ENCODE results near the gene CIAPIN1. TPM values are rescaled to one million over a fixed set of nuclear protein-coding genes. Genes with fewer than 3 reads are reported as not detected.

The CIAPIN1 gene
- total RNA-seq, 1 donor from 2014 or later, result 43.7 TPM

Other genes starting within 250 kb of the CIAPIN1 start
- gene ARL2BP, start 202.1 kb downstream of the CIAPIN1 start, total RNA-seq, result 64.1 TPM
- gene PLLP, start 162.7 kb downstream of the CIAPIN1 start, total RNA-seq, result 3.4 TPM
- gene CCL22, start 88.6 kb downstream of the CIAPIN1 start, total RNA-seq, result not detected
- 15.2 TPM for gene CX3CL1, start 74.9 kb downstream of the CIAPIN1 start, total RNA-seq
- not detected for gene CCL17, start 42.6 kb downstream of the CIAPIN1 start, total RNA-seq
- gene COQ9, start 94 bp upstream of the CIAPIN1 start, total RNA-seq, result 215 TPM
- 37.1 TPM for gene POLR2C, start 15.3 kb upstream of the CIAPIN1 start, total RNA-seq
- 8.4 TPM for gene DOK4, start 39.1 kb upstream of the CIAPIN1 start, total RNA-seq
- gene CCDC102A, start 89.2 kb upstream of the CIAPIN1 start, total RNA-seq, result 10.9 TPM
- gene ADGRG5, start 95.3 kb upstream of the CIAPIN1 start, total RNA-seq, result 0.32 TPM
- gene ADGRG1, start 181.2 kb upstream of the CIAPIN1 start, total RNA-seq, result 23.1 TPM
- gene ADGRG3, start 220.9 kb upstream of the CIAPIN1 start, total RNA-seq, result 0.87 TPM
- not detected for gene DRC7, start 247.4 kb upstream of the CIAPIN1 start, total RNA-seq